ENCODE data around the gene RHOT2. TPM values are rescaled to one million over a fixed set of nuclear protein-coding genes. Genes with fewer than 3 reads are reported as not detected.
A peak's percentile ranks its signal among the peaks of the same experiment; 100 is the strongest.

The RHOT2 gene
- total and polyA plus RNA-seq, 9 of the 15 experiments (the other 6 are each of a cell fraction or from before 2014, with no cell fraction given) = 5.0 to 373 (median 112) TPM

- TF ChIP-seq KLF13 (tag; IDR thresholded peaks at IDR 0.05; ENCODE audit: borderline replicate concordance, low read depth) (no peak), SFPQ (IDR thresholded peaks at IDR 0.05; ENCODE audit: low read depth, low read length) (no peak), FOXK1 (CRISPR knock-in tag; IDR thresholded peaks at IDR 0.05; ENCODE audit: borderline replicate concordance) (no peak), ZBTB2 (IDR thresholded peaks at IDR 0.05) (no peak), CREB1 (IDR thresholded peaks at IDR 0.05) (no peak), CREB1 (CRISPR knock-in tag; IDR thresholded peaks at IDR 0.05) (no peak), SMAD4 (CRISPR knock-in tag; conservative IDR thresholded peaks at IDR 0.05) (no peak), NCOA6 (IDR thresholded peaks at IDR 0.05) (no peak), ZNF165 (CRISPR knock-in tag; IDR thresholded peaks at IDR 0.05; ENCODE audit: borderline replicate concordance) (no peak), ZNF592 (IDR thresholded peaks at IDR 0.05) (peak; percentile 77), RCOR1 (IDR thresholded peaks at IDR 0.05; ENCODE audit: borderline replicate concordance in 1 of 2, low read depth in 2 of 2, low read length in 2 of 2) (0 out of 4 replicates have a peak, but pooled peaks of 1 of the 2 experiments have one; percentile 45), PBX2 (CRISPR knock-in tag; IDR thresholded peaks at IDR 0.05; ENCODE audit: low read depth) (no peak), PBX2 (tag; conservative IDR thresholded peaks at IDR 0.05; ENCODE audit: low read depth) (no peak), DNMT1 (IDR thresholded peaks at IDR 0.05) (no peak), POLR3A (IDR thresholded peaks at IDR 0.05; ENCODE audit: borderline replicate concordance, extremely low read depth, insufficient read depth, insufficient read length) (no peak)
Measured at GRCh38 chr16:681746-682427, 14.0 kb downstream of the RHOT2 start (continued).

Measured in K562 (cell line).